HepG2 (cell line): ENCODE measurements around the gene SLC4A5. TPM values are rescaled to one million over a fixed set of nuclear protein-coding genes. Genes with fewer than 3 reads are reported as not detected.

ENCODE experiments used
- ATF4 ChIP-seq, 2 experiments: fragments of 450-650 bp in 1 of 2; sonication (generic) in 1 of 2; formaldehyde crosslinking; IDR thresholded peaks; 2 replicates each; pipeline versions ENCODE4 v1.5.0 to v1.8.0; 2020 to 2022; ENCODE audit warnings: mild to moderate bottlenecking in 1 of 2, missing genetic modification reagents in 1 of 2
- BCL6 ChIP-seq: IDR thresholded peaks from 2 replicates; pipeline ENCODE4 v1.6.1; 2016; ENCODE audit warnings: missing genetic modification reagents, missing compliant biosample characterization
- ELF3 ChIP-seq: IDR thresholded peaks from 2 replicates; pipeline ENCODE4 v1.6.1; 2016; ENCODE audit warnings: missing genetic modification reagents, missing compliant biosample characterization
- NR2F6 ChIP-seq, 2 experiments: IDR thresholded peaks; 2 replicates each; pipeline ENCODE4 v1.6.1; 2016; ENCODE audit warnings: antibody characterized with exemption in 1 of 2, mild to moderate bottlenecking in 1 of 2
- PPARG ChIP-seq: conservative IDR thresholded peaks from 2 replicates; pipeline ENCODE4 v1.6.1; 2016; ENCODE audit warnings: missing biosample characterization, missing genetic modification reagents
- PRMT3 ChIP-seq: sonication (generic); formaldehyde crosslinking; IDR thresholded peaks from 2 replicates; pipeline ENCODE4 v1.8.1; 2022; ENCODE audit warnings: low read depth, mild to moderate bottlenecking, moderate library complexity, missing genetic modification reagents, borderline replicate concordance
- TEAD3 ChIP-seq: optimal IDR thresholded peaks from 2 replicates; pipeline ENCODE3; 2016; ENCODE audit warnings: borderline replicate concordance
- THYN1 ChIP-seq: sonication (generic); formaldehyde crosslinking; IDR thresholded peaks from 2 replicates; pipeline ENCODE4 v1.8.1; 2023; ENCODE audit warnings: low read depth, mild to moderate bottlenecking, moderate library complexity, missing genetic modification reagents, borderline replicate concordance
- ZKSCAN1 ChIP-seq: fragments of 150-350 bp; IDR thresholded peaks from 2 replicates; pipeline ENCODE4 v1.6.1; 2014; ENCODE audit warnings: low read length
- ZNF318 ChIP-seq: sonication (generic); formaldehyde crosslinking; IDR thresholded peaks from 2 replicates; pipeline ENCODE4 v1.4.0; 2020; ENCODE audit warnings: mild to moderate bottlenecking, missing genetic modification reagents
- ZNF558 ChIP-seq: sonication (generic); formaldehyde crosslinking; IDR thresholded peaks from 2 replicates; pipeline ENCODE4 v1.9.0; 2022; ENCODE audit warnings: mild to moderate bottlenecking, missing genetic modification reagents, borderline replicate concordance
- ZNF574 ChIP-seq: sonication (generic); formaldehyde crosslinking; IDR thresholded peaks from 2 replicates; pipeline ENCODE4 v1.4.0; 2020; ENCODE audit warnings: missing genetic modification reagents
- ZUFSP ChIP-seq: sonication (generic); formaldehyde crosslinking; IDR thresholded peaks from 2 replicates; pipeline ENCODE4 v1.9.0; 2021; ENCODE audit warnings: missing genetic modification reagents, mild to moderate bottlenecking, borderline replicate concordance
- polyA plus RNA-seq, 8 experiments: library from polyadenylated mRNA; depleted of rRNA in 3 of 8; stranded (reverse) in 7 of 8; unstranded in 1 of 8; fragments of >200 nt; fragmentation: Illumina TruSeq in 4 of 8; extraction: Trizol in 4 of 8; gene quantifications; 2 replicates each; pipeline versions ENCODE4 v1.2.1 to v1.2.3, GENCODE V29; 2011 to 2016; ENCODE audit warnings: low read depth in 4 of 8, missing spikeins in 1 of 8, mixed read lengths in 1 of 8; ENCODE audit not compliant: insufficient read depth in 1 of 8
- total RNA-seq, 5 experiments: library from RNA; depleted of rRNA; stranded (reverse); fragments of >200 nt; fragmentation: Illumina TruSeq; extraction: Trizol; gene quantifications; 2 replicates each; pipeline ENCODE4 v1.2.3, GENCODE V29; 2016; ENCODE audit warnings: low read depth in 1 of 5
- TF ChIP-seq, protein P1 (sequence below): sonication (generic); formaldehyde crosslinking; IDR thresholded peaks from 2 replicates; pipeline ENCODE4 v1.8.0; 2022; ENCODE audit warnings: missing genetic modification reagents, mild to moderate bottlenecking, borderline replicate concordance

SLC4A5 gene
- total and polyA plus RNA-seq, 2 of the 13 experiments (the other 11 are each of a cell fraction or from before 2014, with no cell fraction given), result 0.50 TPM; not detected in 1

DNA sequence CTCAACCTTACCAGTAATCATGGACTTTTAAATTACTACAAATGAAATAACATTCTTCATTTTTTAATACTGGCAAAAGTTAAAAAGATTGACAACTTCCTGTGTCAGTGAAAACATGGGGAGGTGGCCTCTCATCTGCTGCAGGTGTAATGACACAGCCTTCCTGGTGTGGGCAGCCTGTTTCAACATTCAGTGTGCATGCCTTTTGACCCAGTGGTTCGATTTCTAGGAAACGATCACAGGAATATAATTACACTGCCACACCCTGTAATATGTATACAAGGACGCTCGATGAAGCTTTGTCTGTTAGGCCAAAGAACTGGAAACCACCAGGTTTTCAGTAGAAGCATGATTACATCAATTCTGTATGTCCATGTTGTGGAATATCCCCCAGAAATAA is 76.1 kb downstream of the SLC4A5 start (continued):
- TF ChIP-seq ATF4 (CRISPR knock-in tag; IDR thresholded peaks at IDR 0.05) (peak in 1 of 2 experiments; percentile 29; a peak in 1 of 4 replicates), TEAD3 (peak; percentile 60), ZNF574 (0 out of 2 replicates have a peak, but pooled peaks have one; percentile 15), ELF3 (CRISPR knock-in tag) (peak; percentile 44; the same call in 1 of the 2 replicates), NR2F6 (IDR thresholded peaks at IDR 0.05) (0 out of 2 replicates have a peak, but pooled peaks have one; percentile 23), NR2F6 (CRISPR knock-in tag; IDR thresholded peaks at IDR 0.05) (peak; percentile 45; the same call in 1 of the 2 replicates), ZNF318 (no peak), PRMT3 (no peak), THYN1 (CRISPR knock-in tag) (no peak), ZNF558 (CRISPR knock-in tag) (no peak), PPARG (CRISPR knock-in tag) (peak; percentile 99), ZKSCAN1 (no peak), ZUFSP (CRISPR knock-in tag) (no peak), BCL6 (CRISPR knock-in tag) (peak; percentile 98)
- TF ChIP-seq, protein P1, sequence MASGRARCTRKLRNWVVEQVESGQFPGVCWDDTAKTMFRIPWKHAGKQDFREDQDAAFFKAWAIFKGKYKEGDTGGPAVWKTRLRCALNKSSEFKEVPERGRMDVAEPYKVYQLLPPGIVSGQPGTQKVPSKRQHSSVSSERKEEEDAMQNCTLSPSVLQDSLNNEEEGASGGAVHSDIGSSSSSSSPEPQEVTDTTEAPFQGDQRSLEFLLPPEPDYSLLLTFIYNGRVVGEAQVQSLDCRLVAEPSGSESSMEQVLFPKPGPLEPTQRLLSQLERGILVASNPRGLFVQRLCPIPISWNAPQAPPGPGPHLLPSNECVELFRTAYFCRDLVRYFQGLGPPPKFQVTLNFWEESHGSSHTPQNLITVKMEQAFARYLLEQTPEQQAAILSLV (CRISPR knock-in tag), result no peak
